ENCODE results near the gene MAPK8IP1.

Gene MAPK8IP1

GRCh38 chr11:45924927-45925326, 39.5 kb downstream of the MAPK8IP1 start:
- DNase-seq (ENCODE audit: low read depth), result no peak
- no peak overlapping the region for H3K4me3 ChIP-seq (ENCODE audit: low read depth, low read length)
- TF ChIP-seq CTCF (IDR thresholded peaks at IDR 0.05; ENCODE audit: low read depth, low read length, missing control alignments), result no peak
- in situ Hi-C loops (cut with HindIII; ENCODE audit: low sequenced_read_pairs), result no loop called here

- H3K4me3 ChIP-seq (ENCODE audit: low read depth, low read length), result no peak overlapping the region
- DNase-seq (ENCODE audit: low read depth), result no peak
- no peak for TF ChIP-seq CTCF (IDR thresholded peaks at IDR 0.05; ENCODE audit: low read depth, low read length, missing control alignments)
- in situ Hi-C loops (cut with HindIII; ENCODE audit: low sequenced_read_pairs), result no loop called here
These were observed 40.1 kb downstream of the MAPK8IP1 start for GRCh38 chr11:45925550-45925949.

- in situ Hi-C loops (cut with HindIII; ENCODE audit: low sequenced_read_pairs), result no loop called here
- H3K4me3 ChIP-seq (ENCODE audit: low read depth, low read length), result no peak overlapping the region
- no peak for TF ChIP-seq CTCF (IDR thresholded peaks at IDR 0.05; ENCODE audit: low read depth, low read length, missing control alignments)
- DNase-seq (ENCODE audit: low read depth), result no peak
These were observed 40.5 kb downstream of the MAPK8IP1 start for GRCh38 chr11:45926001-45926401.

GRCh38 chr11:45926536-45927331, 41.3 kb downstream of the MAPK8IP1 start:
- in situ Hi-C loops (cut with HindIII; ENCODE audit: low sequenced_read_pairs), result no loop called here
- no peak for DNase-seq (ENCODE audit: low read depth)
- no peak overlapping the region for H3K4me3 ChIP-seq (ENCODE audit: low read depth, low read length)
- no peak for TF ChIP-seq CTCF (IDR thresholded peaks at IDR 0.05; ENCODE audit: low read depth, low read length, missing control alignments)

GRCh38 chr11:45927332-45927683, 41.9 kb downstream of the MAPK8IP1 start:
- DNase-seq (ENCODE audit: low read depth), result no peak
- no peak overlapping the region for H3K4me3 ChIP-seq (ENCODE audit: low read depth, low read length)
- TF ChIP-seq CTCF (IDR thresholded peaks at IDR 0.05; ENCODE audit: low read depth, low read length, missing control alignments), result no peak
- in situ Hi-C loops (cut with HindIII; ENCODE audit: low sequenced_read_pairs), result no loop called here

- no peak for DNase-seq (ENCODE audit: low read depth)
- no peak overlapping the region for H3K4me3 ChIP-seq (ENCODE audit: low read depth, low read length)
- in situ Hi-C loops (cut with HindIII; ENCODE audit: low sequenced_read_pairs), result no loop called here
- no peak for TF ChIP-seq CTCF (IDR thresholded peaks at IDR 0.05; ENCODE audit: low read depth, low read length, missing control alignments)
These were observed 42.4 kb downstream of the MAPK8IP1 start for GRCh38 chr11:45927684-45928413.

All from astrocyte of the cerebellum (primary cell).